NCI-H748 (cell line): Measurements from ENCODE around the gene TPP1.

Experiments used
- DNase-seq: peaks from one replicate; lab custom pipeline; 2025; ENCODE audit not compliant: unreplicated experiment; lab: John Stamatoyannopoulos, UW

TPP1 gene

DNA sequence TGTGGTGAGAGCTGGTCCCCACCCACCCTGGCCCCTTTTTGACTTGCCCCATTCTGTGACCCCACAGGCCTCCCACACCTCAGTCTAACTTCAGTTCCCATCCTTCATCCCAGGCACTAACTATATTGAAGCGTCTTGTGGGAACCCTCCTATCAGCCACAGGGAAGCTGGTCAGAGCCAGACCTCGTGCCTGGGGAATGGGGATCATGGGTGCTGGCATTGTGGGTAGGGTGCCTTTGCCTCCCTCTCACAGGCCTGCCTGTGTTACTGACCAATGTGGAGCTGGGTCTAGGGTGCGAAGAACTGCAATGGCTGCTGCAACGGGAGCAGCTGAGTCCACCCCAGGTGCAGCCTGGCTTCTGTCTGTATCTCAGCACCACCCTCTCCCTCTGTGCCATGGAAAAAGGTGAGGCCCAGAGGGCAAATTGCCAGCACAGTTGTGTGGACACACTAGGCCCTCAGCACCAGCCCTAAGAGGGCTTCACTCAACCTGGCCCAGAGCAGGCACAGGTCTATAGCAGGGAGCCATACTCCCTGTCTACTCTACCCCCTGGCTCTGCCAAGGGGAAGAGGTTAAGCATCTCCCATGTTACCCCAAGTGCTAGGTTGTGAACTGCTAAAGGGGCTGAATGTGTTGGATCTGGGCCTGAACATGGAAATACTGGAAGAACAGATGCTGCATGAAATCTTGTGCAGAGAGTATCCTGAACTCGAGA, 53.1 kb downstream of the TPP1 start:
- DNase-seq = no peak

GRCh38 chr11:6565325-6565724, 53.9 kb downstream of the TPP1 start:
- no peak for DNase-seq

- no peak for DNase-seq
These were observed 55.6 kb downstream of the TPP1 start for GRCh38 chr11:6563667-6564066.

DNA sequence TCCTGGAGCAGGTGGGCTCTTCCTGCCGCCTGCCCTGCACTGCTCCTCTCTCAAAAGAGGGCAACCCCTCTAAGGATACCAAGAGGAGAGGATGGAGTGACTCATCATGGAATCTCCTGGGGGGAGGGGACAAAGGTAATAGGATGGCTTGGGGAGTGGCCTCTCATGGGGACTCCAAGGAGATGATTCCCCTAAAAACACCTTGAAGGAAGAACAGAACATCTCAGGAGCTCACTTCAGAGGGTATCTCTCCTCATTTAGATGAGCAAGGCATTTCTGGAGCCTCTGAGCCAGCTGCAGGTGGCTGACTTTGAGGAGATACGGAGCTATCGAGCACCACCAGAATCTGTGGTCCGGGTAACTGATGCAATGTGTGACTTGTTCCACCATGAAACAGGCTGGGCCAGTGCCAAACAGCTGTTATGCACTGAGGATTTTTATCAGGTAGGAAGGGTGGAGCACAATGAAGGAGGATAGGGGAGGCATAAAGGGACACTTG, 56.1 kb downstream of the TPP1 start:
- no peak for DNase-seq
